GM18951 (cell line): ENCODE results near the gene GTPBP3.
A peak's percentile ranks its signal among the peaks of the same experiment; 100 is the strongest.

Experiments used
- POLR2A ChIP-seq: IDR thresholded peaks from 4 replicates; pipeline ENCODE4 v1.6.1; 2011; ENCODE audit warnings: mild to moderate bottlenecking; ENCODE audit not compliant: insufficient read length, insufficient read depth; ENCODE audit errors: extremely low read depth
- in situ Hi-C: fragments of 300-500 bp; cut with MboI; formaldehyde crosslinking; loops from one replicate; pipeline ENCODE4 v1.12.0; 2022; ENCODE audit warnings: low sequenced_read_pairs, mixed read lengths, inconsistent platforms; ENCODE audit not compliant: unreplicated experiment

GTPBP3 gene

DNA sequence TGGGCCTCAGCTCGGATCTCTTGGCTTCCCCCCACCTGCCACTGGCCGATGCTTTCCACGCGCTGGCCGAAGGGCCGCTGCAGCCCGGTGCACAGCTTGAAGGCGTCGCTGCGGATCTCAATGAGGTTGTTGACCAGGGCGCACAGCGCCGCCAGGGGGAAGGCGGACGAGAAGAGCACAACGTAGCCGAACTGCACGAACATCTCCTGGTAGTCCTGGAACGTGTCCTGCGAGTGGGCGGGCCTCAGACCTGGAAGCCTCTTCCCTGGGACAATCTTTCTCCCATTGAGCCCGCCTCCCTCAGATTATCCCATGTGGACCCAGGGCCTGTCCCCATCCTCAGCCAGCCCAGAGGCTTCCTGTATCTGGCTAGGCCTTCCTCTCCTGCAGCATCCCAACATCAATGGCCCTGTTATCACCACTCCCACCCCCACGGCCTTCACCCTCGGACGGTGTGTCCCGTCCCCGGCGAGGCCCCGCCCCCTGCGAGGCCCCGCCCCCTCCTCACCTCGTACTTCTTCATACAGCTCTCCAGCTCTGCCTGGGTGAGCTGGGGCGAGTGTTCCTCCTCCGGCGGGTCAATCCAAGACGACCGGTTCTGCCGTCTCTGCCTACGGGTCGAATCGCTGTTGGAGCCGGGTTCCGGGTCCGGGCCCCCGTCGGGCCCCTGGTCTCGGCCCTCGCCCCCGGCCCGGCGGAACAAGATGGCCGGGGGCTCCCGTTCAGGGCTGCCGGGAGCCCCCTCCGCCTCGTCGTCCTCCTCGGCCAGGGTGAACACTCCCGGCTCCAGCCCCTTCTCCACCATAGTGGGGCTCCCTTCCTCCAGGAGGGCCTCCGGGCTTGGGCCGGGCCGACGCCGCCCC lies 9.5 kb upstream of the GTPBP3 start:
- no peak for TF ChIP-seq POLR2A
- in situ Hi-C loops, result no loop called here

- in situ Hi-C loops, result no loop called here
- no peak for TF ChIP-seq POLR2A
Measured at GRCh38 chr19:17328517-17329365, 8.6 kb upstream of the GTPBP3 start.

GRCh38 chr19:17329366-17330261 lies 7.7 kb upstream of the GTPBP3 start:
- in situ Hi-C loops, result no loop called here
- no peak for TF ChIP-seq POLR2A

- in situ Hi-C loops, result no loop called here
- no peak for TF ChIP-seq POLR2A
Measured at GRCh38 chr19:17330262-17331044, 6.9 kb upstream of the GTPBP3 start.

DNA sequence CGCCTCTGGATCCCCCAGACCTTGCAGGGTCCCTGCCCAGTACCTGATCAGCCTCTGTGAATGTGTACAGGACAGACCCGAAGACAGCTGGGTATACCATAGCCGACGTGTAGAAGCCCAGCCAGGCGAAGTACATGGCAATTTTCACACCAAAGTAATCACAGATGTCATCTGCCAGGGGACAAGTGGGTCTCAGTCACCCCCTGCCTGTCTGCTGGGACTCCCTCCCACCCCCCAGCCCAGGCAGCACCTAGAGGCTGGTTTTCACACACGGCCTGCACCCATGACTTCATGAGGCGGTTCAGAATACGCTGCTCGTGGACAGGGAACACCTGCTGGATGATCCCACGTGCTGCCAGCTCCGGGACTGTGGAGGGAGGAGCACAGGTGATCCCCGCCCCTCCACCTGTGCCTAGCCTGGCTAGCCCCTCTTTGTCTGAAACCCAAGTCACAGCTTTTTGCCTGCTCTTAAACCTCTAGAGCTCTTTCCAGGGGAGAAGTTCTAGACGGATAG lies 6.3 kb upstream of the GTPBP3 start:
- in situ Hi-C loops, result no loop called here
- TF ChIP-seq POLR2A, result no peak

- in situ Hi-C loops, result no loop called here
- TF ChIP-seq POLR2A, result no peak
Measured at GRCh38 chr19:17332360-17332676, 5.0 kb upstream of the GTPBP3 start.

- no peak for TF ChIP-seq POLR2A
- in situ Hi-C loops, result no loop called here
Measured at GRCh38 chr19:17332677-17333581, 4.4 kb upstream of the GTPBP3 start.

GRCh38 chr19:17333611-17334413 lies 3.5 kb upstream of the GTPBP3 start:
- no peak for TF ChIP-seq POLR2A
- in situ Hi-C loops, result no loop called here

DNA sequence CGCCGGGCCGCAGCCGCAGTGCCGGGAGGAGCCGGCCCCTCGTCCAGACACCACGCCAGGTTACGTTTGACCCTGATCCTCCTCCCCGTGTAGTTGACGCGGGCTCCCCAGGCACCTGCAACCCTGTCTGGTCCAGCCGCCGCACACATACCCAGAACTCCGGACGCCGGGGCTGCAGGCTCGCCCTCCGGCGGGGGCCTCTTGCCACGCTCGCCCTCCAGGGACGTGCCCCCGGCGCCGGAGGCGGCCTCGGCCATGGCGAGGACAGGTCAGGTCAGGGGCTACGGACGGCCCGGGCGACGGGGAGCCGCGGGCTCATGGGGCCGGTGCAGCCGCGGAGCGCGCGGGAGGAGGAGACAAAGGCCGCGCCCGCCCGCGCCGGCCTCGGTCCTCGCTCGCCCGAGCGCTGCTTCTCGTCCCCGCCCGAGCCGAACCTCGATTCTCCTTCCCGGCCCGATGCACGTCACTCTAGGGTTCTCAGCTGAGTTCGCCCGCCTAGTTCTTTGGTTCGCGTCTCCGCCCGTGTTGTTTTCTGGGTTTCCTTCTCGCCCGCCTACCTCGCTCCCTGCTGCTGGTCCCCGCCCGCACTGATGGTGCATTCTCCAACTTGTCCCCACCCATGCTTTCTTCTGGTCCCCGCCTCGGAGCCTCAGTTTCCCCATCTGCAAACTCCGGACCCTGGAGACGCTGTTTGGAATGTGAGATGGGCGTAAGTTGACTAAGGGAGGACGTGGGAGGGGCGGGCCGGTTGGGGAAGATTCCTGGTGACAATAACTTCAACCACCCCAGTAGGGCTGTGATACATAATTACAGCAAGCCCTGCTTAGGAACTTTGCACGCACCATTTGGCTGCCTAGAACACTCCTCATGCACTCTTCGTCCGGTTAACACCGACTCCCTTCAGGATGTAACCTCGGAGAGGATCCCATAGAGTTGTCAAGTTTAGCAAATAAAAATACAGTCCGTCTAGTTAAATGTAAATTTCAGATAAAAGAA lies 2.6 kb upstream of the GTPBP3 start, which contains the start of gene ANO8:
ANO8 (minus strand) TSS at position 442 of the 996 bp plus-strand sequence; CDS start at position 257, 185 bp downstream.
- in situ Hi-C loops, result no loop called here
- peak; percentile 35 for TF ChIP-seq POLR2A
